SKM-1 treated with dmso at 0.1 percent for 144 hours (cell line): Measurements from ENCODE around the gene TPI1.
"Not testable (repeated sequence)": the region's sequence is repeated elsewhere in the genome, so short reads cannot be mapped to it uniquely, and the experiment has no call there.

Experiments used
- DNase-seq: peaks from one replicate; lab custom pipeline; 2025; ENCODE audit not compliant: unreplicated experiment; lab: John Stamatoyannopoulos, UW

The TPI1 gene

GRCh38 chr12:6846316-6846869 is 20.9 kb upstream of the TPI1 start:
- no peak for DNase-seq

- no peak for DNase-seq
Observed at GRCh38 chr12:6847676-6848075, 19.7 kb upstream of the TPI1 start.

- no peak for DNase-seq
Observed at GRCh38 chr12:6849427-6849826, 17.9 kb upstream of the TPI1 start.

GRCh38 chr12:6849976-6850560 is 17.3 kb upstream of the TPI1 start:
- DNase-seq, result no peak

GRCh38 chr12:6850796-6851152 is 16.6 kb upstream of the TPI1 start:
- no peak for DNase-seq

GRCh38 chr12:6851153-6851920 is 16.0 kb upstream of the TPI1 start, which contains the start of gene CDCA3:
Gene CDCA3 (minus strand): TSS chr12:6851286. CDS start chr12:6850952, 334 bp downstream.
- DNase-seq, result peak; percentile 88

- DNase-seq, result peak; percentile 90
Observed at GRCh38 chr12:6851921-6852650, 15.2 kb upstream of the TPI1 start, which contains the start of gene USP5. Gene USP5 (plus strand): TSS chr12:6852150. CDS start chr12:6852180, 30 bp downstream.

GRCh38 chr12:6852651-6853354 is 14.5 kb upstream of the TPI1 start:
- DNase-seq, result no peak

- no peak for DNase-seq
Observed at GRCh38 chr12:6853626-6854025, 13.7 kb upstream of the TPI1 start.

- DNase-seq, result no peak
Observed at GRCh38 chr12:6854036-6854435, 13.3 kb upstream of the TPI1 start.

GRCh38 chr12:6855322-6855721 is 12.0 kb upstream of the TPI1 start:
- DNase-seq, result no peak

- DNase-seq, result no peak
Observed at GRCh38 chr12:6858799-6859198, 8.5 kb upstream of the TPI1 start.

GRCh38 chr12:6860116-6860515 is 7.2 kb upstream of the TPI1 start:
- DNase-seq, result no peak

- DNase-seq, result no peak
Observed at GRCh38 chr12:6860942-6861341, 6.4 kb upstream of the TPI1 start.

- no peak for DNase-seq
Observed at GRCh38 chr12:6861391-6861790, 5.9 kb upstream of the TPI1 start.

- no peak for DNase-seq
Observed at GRCh38 chr12:6863033-6863432, 4.3 kb upstream of the TPI1 start.

GRCh38 chr12:6863586-6864321 is 3.6 kb upstream of the TPI1 start:
- no peak for DNase-seq

- not testable (repeated sequence) for DNase-seq
Observed at GRCh38 chr12:6865307-6865706, 2.0 kb upstream of the TPI1 start.

GRCh38 chr12:6866163-6866919 is 990 bp upstream of the TPI1 start:
- no peak for DNase-seq
